Smooth muscle cell (in vitro differentiated cells): ENCODE measurements around the gene TMEM161B. TPM values are rescaled to one million over a fixed set of nuclear protein-coding genes. Genes with fewer than 3 reads are reported as not detected.
"Not testable (repeated sequence)": the region's sequence is repeated elsewhere in the genome, so short reads cannot be mapped to it uniquely, and the experiment has no call there.

ENCODE experiments used
- DNase-seq: peaks from one replicate; lab custom pipeline; 2025; ENCODE audit not compliant: unreplicated experiment; lab: John Stamatoyannopoulos, UW
- H2AFZ ChIP-seq: fragments of 200-600 bp; sonication (generic); 2 replicates; pipeline ENCODE4 v1.6.0; 2016; ENCODE audit warnings: antibody characterized with exemption, low read depth, mild to moderate bottlenecking
- H3F3A ChIP-seq: fragments of 200-600 bp; sonication (generic); 2 replicates; pipeline ENCODE4 v1.6.0; 2017; ENCODE audit warnings: antibody characterized with exemption, low read depth
- H3K27ac ChIP-seq: fragments of 200-600 bp; sonication (generic); 2 replicates; pipeline ENCODE4 v1.5.1; 2016; ENCODE audit warnings: low read depth, mild to moderate bottlenecking
- H3K27me3 ChIP-seq: fragments of 200-600 bp; sonication (generic); 2 replicates; pipeline ENCODE4 v1.6.1; 2016; ENCODE audit warnings: low read depth, mild to moderate bottlenecking
- H3K36me3 ChIP-seq: fragments of 200-600 bp; sonication (generic); 2 replicates; pipeline ENCODE4 v1.5.1; 2016; ENCODE audit warnings: low read depth
- H3K4me1 ChIP-seq: fragments of 200-600 bp; sonication (generic); 2 replicates; pipeline ENCODE4 v1.5.1; 2016; ENCODE audit warnings: low read depth
- H3K4me2 ChIP-seq: fragments of 200-600 bp; sonication (generic); 2 replicates; pipeline ENCODE4 v1.6.0; 2016; ENCODE audit warnings: mild to moderate bottlenecking
- H3K4me3 ChIP-seq: fragments of 200-600 bp; sonication (generic); 2 replicates; pipeline ENCODE4 v1.5.1; 2016; ENCODE audit warnings: mild to moderate bottlenecking
- H3K79me2 ChIP-seq: fragments of 200-600 bp; sonication (generic); 2 replicates; pipeline ENCODE4 v1.6.0; 2016; ENCODE audit warnings: low read depth, mild to moderate bottlenecking
- H3K9ac ChIP-seq: fragments of 200-600 bp; sonication (generic); 2 replicates; pipeline ENCODE4 v1.6.0; 2016; ENCODE audit warnings: low read depth
- H3K9me3 ChIP-seq: fragments of 200-600 bp; sonication (generic); replicated peaks from 2 replicates; pipeline ENCODE4 v1.5.1; 2016; ENCODE audit warnings: low read depth
- H4K20me1 ChIP-seq: fragments of 200-600 bp; sonication (generic); 2 replicates; pipeline ENCODE4 v1.6.0; 2016; ENCODE audit warnings: low read depth
- CTCF ChIP-seq: fragments of 200-600 bp; sonication (generic); IDR thresholded peaks from 2 replicates; pipeline ENCODE4 v1.5.1; 2017; ENCODE audit warnings: borderline replicate concordance, mild to moderate bottlenecking, antibody characterized with exemption; ENCODE audit not compliant: insufficient read depth, poor library complexity, severe bottlenecking
- WGBS: methylation state at CpG from one replicate; pipeline ENCODE4 v1.1.7; 2016; ENCODE audit warnings: low lambda C conversion rate; 5-methylcytosine and 5-hydroxymethylcytosine counted together
- polyA plus RNA-seq: library from polyadenylated mRNA; unstranded; fragments of >200 nt; fragmentation: Nextera tagmentation; extraction: Ambion mirVana; gene quantifications from 2 replicates; pipeline ENCODE4 v1.2.1, GENCODE V29; 2016
- total RNA-seq: library from RNA; depleted of rRNA; stranded (reverse); fragments of >200 nt; gene quantifications from 2 replicates; pipeline ENCODE4 v1.2.3, GENCODE V29; 2014

Gene TMEM161B
- total and polyA plus RNA-seq, 2 experiments from 2014 or later = 6.3 to 19.4 TPM

- Histone ChIP-seq H4K20me1 (peaks cover 91% of the 10 kb centered on the region), H3K9me3 (no peaks in the 10 kb centered on the region), H3K4me2 (no peak overlapping the region), H3K36me3 (no peaks in the 10 kb centered on the region), H3K9ac (no peak overlapping the region), H2AFZ (no peak overlapping the region), H3F3A (no peaks in the 10 kb centered on the region), H3K4me3 (no peak overlapping the region), H3K27ac (no peak overlapping the region), H3K4me1 (no peaks in the 10 kb centered on the region), H3K79me2 (peaks cover 65% of the 10 kb centered on the region), H3K27me3 (no peaks in the 10 kb centered on the region)
- WGBS = 84% methylated on average over 3 of the region's 3 CpGs
- TF ChIP-seq CTCF = no peak
- DNase-seq = no peak
Observed at GRCh38 chr5:88248094-88248493, 20.6 kb downstream of the TMEM161B start.

DNA sequence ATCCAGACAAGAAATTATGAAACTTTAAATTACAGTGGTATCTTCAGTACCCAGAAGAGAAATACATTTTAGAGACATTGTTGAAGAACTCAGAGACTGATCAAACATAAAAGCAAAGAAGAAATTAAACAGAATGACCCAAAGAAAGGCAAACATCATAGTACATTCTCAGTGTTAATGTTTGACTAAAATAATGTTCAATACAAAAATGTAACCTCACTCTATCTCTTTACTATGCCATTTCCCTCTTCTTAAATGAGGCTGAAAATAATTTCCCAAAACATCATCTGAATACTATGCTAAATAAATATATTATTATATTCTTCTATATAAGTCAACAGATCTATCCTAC lies 22.8 kb downstream of the TMEM161B start:
- Histone ChIP-seq H2AFZ (no peak overlapping the region), H3K79me2 (peaks cover 58% of the 10 kb centered on the region), H3K4me1 (no peaks in the 10 kb centered on the region), H3K36me3 (no peaks in the 10 kb centered on the region), H3K9me3 (no peaks in the 10 kb centered on the region), H4K20me1 (peaks cover 90% of the 10 kb centered on the region), H3K27ac (no peak overlapping the region), H3K9ac (no peak overlapping the region), H3K4me3 (no peak overlapping the region), H3F3A (no peaks in the 10 kb centered on the region), H3K4me2 (no peak overlapping the region), H3K27me3 (no peaks in the 10 kb centered on the region)
- DNase-seq = no peak
- TF ChIP-seq CTCF = no peak

GRCh38 chr5:88245241-88245892 lies 23.3 kb downstream of the TMEM161B start:
- WGBS = 79% methylated on average over 1 of the region's 1 CpG
- peak overlapping the region; percentile 26 for H3K27ac ChIP-seq
- H2AFZ ChIP-seq = no peak overlapping the region
- no peak for DNase-seq
- H3F3A ChIP-seq = no peaks in the 10 kb centered on the region
- H3K9ac ChIP-seq = no peak overlapping the region
- no peaks in the 10 kb centered on the region for H3K27me3 ChIP-seq
- H3K4me1 ChIP-seq = no peaks in the 10 kb centered on the region
- H3K4me3 ChIP-seq = no peak overlapping the region
- peaks cover 56% of the 10 kb centered on the region for H3K79me2 ChIP-seq
- H3K9me3 ChIP-seq = no peaks in the 10 kb centered on the region
- no peak overlapping the region for H3K4me2 ChIP-seq
- H3K36me3 ChIP-seq = no peaks in the 10 kb centered on the region
- no peak for TF ChIP-seq CTCF
- peaks cover 87% of the 10 kb centered on the region for H4K20me1 ChIP-seq

DNA sequence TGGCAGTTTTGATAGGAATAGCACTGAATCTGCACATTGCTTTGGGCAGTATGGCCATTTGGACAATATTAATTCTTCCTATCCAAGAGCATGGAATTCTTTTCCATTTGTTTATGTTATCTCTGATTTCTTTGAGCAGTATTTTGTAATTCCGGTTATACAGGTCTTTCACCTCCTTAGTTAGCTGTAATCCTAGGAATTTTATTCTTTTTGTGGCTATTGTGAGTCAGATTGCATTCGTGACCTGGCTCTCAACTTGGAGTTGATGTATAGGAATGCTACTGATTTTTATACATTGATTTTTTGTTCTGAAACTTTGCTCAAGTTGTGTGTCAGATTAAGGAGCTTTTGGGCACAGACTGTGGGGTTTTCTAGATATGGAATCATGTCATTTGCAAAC lies 24.0 kb downstream of the TMEM161B start:
- no peak for DNase-seq
- Histone ChIP-seq H3K4me1 (no peaks in the 10 kb centered on the region), H3K9me3 (no peaks in the 10 kb centered on the region), H3K79me2 (peaks cover 52% of the 10 kb centered on the region), H4K20me1 (peaks cover 80% of the 10 kb centered on the region), H3K9ac (no peak overlapping the region), H3K27ac (peak overlapping the region; percentile 26), H3K27me3 (no peaks in the 10 kb centered on the region), H3F3A (no peaks in the 10 kb centered on the region), H3K4me2 (no peak overlapping the region), H3K4me3 (no peak overlapping the region), H2AFZ (no peak overlapping the region), H3K36me3 (no peaks in the 10 kb centered on the region)
- 66% methylated on average over 2 of the region's 2 CpGs for WGBS
- no peak for TF ChIP-seq CTCF

DNA sequence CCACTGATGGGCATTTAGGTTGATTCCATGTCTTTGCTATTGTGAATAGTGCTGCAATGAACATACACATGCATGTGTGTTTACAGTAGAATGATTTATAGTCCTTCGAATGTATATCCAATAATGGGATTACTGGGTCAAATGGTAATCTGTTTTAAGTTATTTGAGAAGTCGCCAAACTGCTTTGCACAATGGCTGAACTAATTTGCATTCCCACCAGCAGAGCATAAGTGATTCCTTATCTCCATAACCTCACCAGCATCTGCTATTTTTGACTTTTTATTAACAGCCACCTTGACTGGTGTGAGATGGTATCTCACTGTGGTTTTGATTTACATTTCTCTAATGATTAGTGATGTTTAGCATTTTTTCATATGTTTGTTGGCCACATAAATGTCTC lies 25.2 kb downstream of the TMEM161B start:
- not testable (repeated sequence) for H3K4me1 ChIP-seq
- H3K79me2 ChIP-seq = peaks cover 55% of the 10 kb centered on the region
- WGBS = 82% methylated on average over 2 of the region's 2 CpGs

More for the DNA sequence above, 25.2 kb downstream of the TMEM161B start:
- not testable (repeated sequence) for H3F3A ChIP-seq, H3K27ac ChIP-seq, H3K9ac ChIP-seq, DNase-seq, H3K4me2 ChIP-seq, H3K4me3 ChIP-seq, H3K27me3 ChIP-seq, H3K9me3 ChIP-seq, H3K36me3 ChIP-seq, H2AFZ ChIP-seq
- peaks cover 72% of the 10 kb centered on the region for H4K20me1 ChIP-seq
